NB4 (cell line): ENCODE results near the gene NAGA.

ENCODE experiments used
- POLR2A ChIP-seq: IDR thresholded peaks from 2 replicates; pipeline ENCODE4 v1.6.1; 2011; ENCODE audit warnings: mild to moderate bottlenecking; ENCODE audit not compliant: insufficient read length; ENCODE audit errors: extremely low read depth
- TF ChIP-seq, protein P1 (sequence below): IDR thresholded peaks from one replicate; pipeline ENCODE4 v1.5.1; 2012; ENCODE audit warnings: low read depth, low read length
- TF ChIP-seq, protein P2 (sequence below): IDR thresholded peaks from 2 replicates; pipeline ENCODE4 v1.6.1; 2011; ENCODE audit warnings: low read depth, low read length

- TF ChIP-seq, protein P1, sequence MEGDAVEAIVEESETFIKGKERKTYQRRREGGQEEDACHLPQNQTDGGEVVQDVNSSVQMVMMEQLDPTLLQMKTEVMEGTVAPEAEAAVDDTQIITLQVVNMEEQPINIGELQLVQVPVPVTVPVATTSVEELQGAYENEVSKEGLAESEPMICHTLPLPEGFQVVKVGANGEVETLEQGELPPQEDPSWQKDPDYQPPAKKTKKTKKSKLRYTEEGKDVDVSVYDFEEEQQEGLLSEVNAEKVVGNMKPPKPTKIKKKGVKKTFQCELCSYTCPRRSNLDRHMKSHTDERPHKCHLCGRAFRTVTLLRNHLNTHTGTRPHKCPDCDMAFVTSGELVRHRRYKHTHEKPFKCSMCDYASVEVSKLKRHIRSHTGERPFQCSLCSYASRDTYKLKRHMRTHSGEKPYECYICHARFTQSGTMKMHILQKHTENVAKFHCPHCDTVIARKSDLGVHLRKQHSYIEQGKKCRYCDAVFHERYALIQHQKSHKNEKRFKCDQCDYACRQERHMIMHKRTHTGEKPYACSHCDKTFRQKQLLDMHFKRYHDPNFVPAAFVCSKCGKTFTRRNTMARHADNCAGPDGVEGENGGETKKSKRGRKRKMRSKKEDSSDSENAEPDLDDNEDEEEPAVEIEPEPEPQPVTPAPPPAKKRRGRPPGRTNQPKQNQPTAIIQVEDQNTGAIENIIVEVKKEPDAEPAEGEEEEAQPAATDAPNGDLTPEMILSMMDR, result no peak
- TF ChIP-seq, protein P2, sequence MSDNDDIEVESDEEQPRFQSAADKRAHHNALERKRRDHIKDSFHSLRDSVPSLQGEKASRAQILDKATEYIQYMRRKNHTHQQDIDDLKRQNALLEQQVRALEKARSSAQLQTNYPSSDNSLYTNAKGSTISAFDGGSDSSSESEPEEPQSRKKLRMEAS, result no peak
- TF ChIP-seq POLR2A, result no peak
Observed at GRCh38 chr22:42069801-42070516, 653 bp downstream of the NAGA start.
